GM12892 (cell line): Measurements from ENCODE around the gene KIF9.

Source experiments
- POLR2A ChIP-seq: IDR thresholded peaks from 2 replicates; pipeline ENCODE4 v1.6.1; 2011; ENCODE audit warnings: low read depth, low read length, control low read depth
- POLR2AphosphoS5 ChIP-seq: IDR thresholded peaks from 2 replicates; pipeline ENCODE4 v1.6.1; 2011; ENCODE audit warnings: low read depth, low read length, control low read depth
- TAF1 ChIP-seq: IDR thresholded peaks from 2 replicates; pipeline ENCODE4 v1.6.1; 2011; ENCODE audit warnings: low read depth, mild to moderate bottlenecking, control low read depth, low read length, borderline replicate concordance

GRCh38 chr3:47221798-47222197, 60.8 kb downstream of the KIF9 start:
- TF ChIP-seq POLR2AphosphoS5 (no peak), TAF1 (no peak), POLR2A (no peak)
